T-helper 22 cell (primary cell): ENCODE data around the gene RAB40AL.
A peak's percentile ranks its signal among the peaks of the same experiment; 100 is the strongest.
"Not testable (repeated sequence)": the region's sequence is repeated elsewhere in the genome, so short reads cannot be mapped to it uniquely, and the experiment has no call there.

ENCODE experiments used
- DNase-seq: peaks from one replicate; pipeline ENCODE4 v3.0.0-alpha.2; 2020; ENCODE audit warnings: low read depth

RAB40AL gene

GRCh38 chrX:102936972-102937371 is at the start of gene RAB40AL:
Gene RAB40AL, plus strand, starts transcription at chrX:102937272. Its CDS starts 47 bp downstream, at chrX:102937319.
- not testable (repeated sequence) for DNase-seq

GRCh38 chrX:102887687-102888086 is 49.4 kb upstream of the RAB40AL start:
- DNase-seq: no peak

- no peak for DNase-seq
Observed at GRCh38 chrX:102892103-102892502, 45.0 kb upstream of the RAB40AL start.

GRCh38 chrX:102899940-102900916 is 36.8 kb upstream of the RAB40AL start:
- DNase-seq: peak; percentile 26

- DNase-seq: no peak
Observed at GRCh38 chrX:102902355-102902754, 34.7 kb upstream of the RAB40AL start.

- no peak for DNase-seq
Observed at GRCh38 chrX:102930990-102931756, 5.9 kb upstream of the RAB40AL start.

- DNase-seq: no peak
Observed at GRCh38 chrX:102934624-102935023, 2.4 kb upstream of the RAB40AL start.

- no peak for DNase-seq
Observed at GRCh38 chrX:102950908-102951866, 14.1 kb downstream of the RAB40AL start.

- no peak for DNase-seq
Observed at GRCh38 chrX:102957751-102958150, 20.7 kb downstream of the RAB40AL start.

- no peak for DNase-seq
Observed at GRCh38 chrX:102958794-102959193, 21.7 kb downstream of the RAB40AL start.

- no peak for DNase-seq
Observed at GRCh38 chrX:102959471-102959870, 22.4 kb downstream of the RAB40AL start.

- no peak for DNase-seq
Observed at GRCh38 chrX:102963955-102964354, 26.9 kb downstream of the RAB40AL start.

- no peak for DNase-seq
Observed at GRCh38 chrX:102964940-102965339, 27.9 kb downstream of the RAB40AL start.

- DNase-seq: no peak
Observed at GRCh38 chrX:102966701-102967100, 29.6 kb downstream of the RAB40AL start.

GRCh38 chrX:102968216-102968615 is 31.1 kb downstream of the RAB40AL start:
- DNase-seq: no peak

- DNase-seq: not testable (repeated sequence)
Observed at GRCh38 chrX:102971536-102971935, 34.5 kb downstream of the RAB40AL start.

- no peak for DNase-seq
Observed at GRCh38 chrX:102975016-102975415, 37.9 kb downstream of the RAB40AL start.

GRCh38 chrX:102976286-102976685 is 39.2 kb downstream of the RAB40AL start:
- DNase-seq: no peak

- no peak for DNase-seq
Observed at GRCh38 chrX:102976793-102977495, 39.9 kb downstream of the RAB40AL start.

- DNase-seq: no peak
Observed at GRCh38 chrX:102978594-102978993, 41.5 kb downstream of the RAB40AL start.

GRCh38 chrX:102979536-102979935 is 42.5 kb downstream of the RAB40AL start:
- no peak for DNase-seq
